AG04450 (cell line): ENCODE data around the gene PAGE2B. TPM values are rescaled to one million over a fixed set of nuclear protein-coding genes. Genes with fewer than 3 reads are reported as not detected.

Experiments
- CTCF ChIA-PET: fragments of 300-600, 350-600 bp; formaldehyde crosslinking; extraction: SDS; loops from one replicate; lab custom pipeline; 2022; ENCODE audit warnings: antibody characterized with exemption, inconsistent platforms; lab: Charles Lee
- POLR2A ChIA-PET: fragments of 350-600 bp; formaldehyde crosslinking; extraction: SDS; loops from one replicate; lab custom pipeline; 2021; ENCODE audit warnings: antibody characterized with exemption, inconsistent platforms; lab: Yijun Ruan, JAX
- DNase-seq: peaks from one replicate; pipeline ENCODE4 v3.0.0-alpha.2; 2011; ENCODE audit warnings: low read depth, low spot score
- H3K27ac ChIP-seq: one replicate; pipeline ENCODE4 v1.5.1; 2012; ENCODE audit warnings: low read depth, low read length, control low read depth
- H3K27me3 ChIP-seq: one replicate; pipeline ENCODE4 v1.6.0; 2012; ENCODE audit warnings: low read length; ENCODE audit not compliant: control insufficient read depth, insufficient read depth
- H3K4me3 ChIP-seq: 2 replicates; pipeline ENCODE4 v1.5.1; 2011; ENCODE audit warnings: mild to moderate bottlenecking, low read depth, low read length, control low read depth
- H3K9me3 ChIP-seq: 2 replicates; pipeline ENCODE4 v1.5.1; 2012; ENCODE audit warnings: low read length; ENCODE audit not compliant: control insufficient read depth, insufficient read depth
- CTCF ChIP-seq: IDR thresholded peaks from 2 replicates; pipeline ENCODE4 v1.5.1; 2011; ENCODE audit warnings: low read depth, low read length, control low read depth, inconsistent platforms
- polyA minus RNA-seq: library from RNA; depleted of rRNA, polyadenylated mRNA; stranded (reverse); fragments of >200 nt; gene quantifications from 2 replicates; pipeline ENCODE4 v1.2.3, GENCODE V29; 2011; rRNA and poly(A)+ RNA removed
- polyA plus RNA-seq: library from polyadenylated mRNA; depleted of rRNA; stranded (reverse); fragments of >200 nt; gene quantifications from 2 replicates; pipeline ENCODE4 v1.2.3, GENCODE V29; 2011; rRNA removed

The PAGE2B gene, protein sequence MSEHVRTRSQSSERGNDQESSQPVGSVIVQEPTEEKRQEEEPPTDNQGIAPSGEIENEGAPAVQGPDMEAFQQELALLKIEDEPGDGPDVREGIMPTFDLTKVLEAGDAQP
- polyA plus RNA-seq: not detected in 2 replicates
- polyA minus RNA-seq: not detected in 2 replicates

GRCh38 chrX:55074851-55075467 is at the start of gene PAGE2B:
Gene PAGE2B (plus strand): TSS chrX:55075030. CDS start chrX:55076042, 1,012 bp downstream.
- H3K27ac ChIP-seq: no peak within 1 kb of the TSS
- H3K4me3 ChIP-seq: no peak within 1 kb of the TSS
- no peaks in the 10 kb centered on the region for H3K27me3 ChIP-seq
- ChIA-PET CTCF (no interaction called here), POLR2A (no interaction called here)
- H3K9me3 ChIP-seq: no peaks in the 10 kb centered on the region
- no peak for TF ChIP-seq CTCF
- DNase-seq: no peak

DNA sequence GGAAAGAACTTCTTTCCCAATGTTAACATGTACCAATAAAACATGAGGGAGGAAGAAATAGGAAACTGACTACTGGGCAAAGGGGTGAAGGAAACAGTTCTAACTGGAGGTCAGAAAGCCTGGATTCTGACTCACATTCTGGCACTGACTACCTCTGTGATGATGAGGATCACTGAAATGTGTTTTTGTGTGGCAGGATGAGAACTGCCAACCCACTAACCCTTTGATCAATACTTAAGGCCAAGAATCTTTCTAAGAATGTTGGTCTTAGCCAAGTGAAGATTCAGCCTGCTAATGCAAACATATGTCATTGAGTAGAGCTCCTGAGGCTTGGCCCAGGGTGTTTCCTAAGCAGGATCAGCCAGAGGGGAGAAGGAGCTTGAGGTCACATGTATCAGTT is 48.7 kb upstream of the PAGE2B start:
- H3K4me3 ChIP-seq: no peak overlapping the region
- no peak for TF ChIP-seq CTCF
- ChIA-PET POLR2A (no interaction called here), CTCF (no interaction called here)
- no peaks in the 10 kb centered on the region for H3K27me3 ChIP-seq
- no peaks in the 10 kb centered on the region for H3K9me3 ChIP-seq
- DNase-seq: no peak
- no peak overlapping the region for H3K27ac ChIP-seq

GRCh38 chrX:55026840-55027239 is 48.0 kb upstream of the PAGE2B start:
- TF ChIP-seq CTCF: no peak
- H3K9me3 ChIP-seq: no peaks in the 10 kb centered on the region
- ChIA-PET CTCF (no interaction called here), POLR2A (no interaction called here)
- H3K27ac ChIP-seq: no peak overlapping the region
- no peaks in the 10 kb centered on the region for H3K27me3 ChIP-seq
- H3K4me3 ChIP-seq: no peak overlapping the region
- no peak for DNase-seq

DNA sequence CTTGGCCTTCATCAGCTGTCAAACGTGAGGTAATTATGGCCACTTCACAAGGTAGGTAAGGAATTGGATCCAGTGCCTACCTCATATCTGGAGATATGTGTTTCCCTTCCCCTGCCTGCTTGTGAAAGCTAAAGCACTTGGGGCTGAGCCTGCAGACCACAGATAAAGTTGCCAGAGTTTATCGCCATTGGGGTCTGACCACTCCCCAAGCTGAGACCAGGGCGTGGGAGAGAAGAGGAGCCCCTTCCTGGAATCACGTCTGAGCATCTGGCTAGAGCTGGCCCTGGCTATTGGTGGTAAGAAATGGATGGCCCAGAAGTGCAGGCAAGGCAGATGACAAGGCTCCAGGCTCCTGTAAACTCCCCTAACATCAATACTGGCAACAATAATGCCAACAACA is 46.8 kb upstream of the PAGE2B start:
- H3K9me3 ChIP-seq: no peaks in the 10 kb centered on the region
- ChIA-PET CTCF (no interaction called here), POLR2A (no interaction called here)
- no peak overlapping the region for H3K4me3 ChIP-seq
- no peak for TF ChIP-seq CTCF
- no peaks in the 10 kb centered on the region for H3K27me3 ChIP-seq
- no peak overlapping the region for H3K27ac ChIP-seq
- DNase-seq: no peak

- POLR2A ChIA-PET: no interaction called here
- CTCF ChIA-PET: no interaction called here
- H3K27me3 ChIP-seq: no peaks in the 10 kb centered on the region
- no peaks in the 10 kb centered on the region for H3K9me3 ChIP-seq
- H3K4me3 ChIP-seq: no peak overlapping the region
- TF ChIP-seq CTCF: no peak
- no peak overlapping the region for H3K27ac ChIP-seq
- no peak for DNase-seq
Measured at GRCh38 chrX:55028611-55029010, 46.2 kb upstream of the PAGE2B start.
